Measurements from ENCODE around the gene GTPBP4. TPM values are rescaled to one million over a fixed set of nuclear protein-coding genes. Genes with fewer than 3 reads are reported as not detected.

Gene GTPBP4
- total and polyA plus RNA-seq, 2 experiments from 2014 or later, result 42.1 to 49.7 TPM

- Histone ChIP-seq H3K27me3 (no peaks in the 10 kb centered on the region), H3K36me3 (peaks cover 40% of the 10 kb centered on the region), H3K4me3 (no peak overlapping the region), H3K9me3 (ENCODE audit: low read depth) (no peaks in the 10 kb centered on the region), H3K4me1 (ENCODE audit: low read depth) (peaks cover 3% of the 10 kb centered on the region), H3K27ac (no peak overlapping the region)
- no peak for DNase-seq (ENCODE audit: low read depth in 1 of 2, low spot score in 1 of 2)
- no peak for TF ChIP-seq CTCF (IDR thresholded peaks at IDR 0.05; ENCODE audit: low read depth, low read length)
Measured at GRCh38 chr10:992871-993270, 4.6 kb downstream of the GTPBP4 start.

GRCh38 chr10:994836-995558 lies 6.8 kb downstream of the GTPBP4 start:
- Histone ChIP-seq H3K9me3 (ENCODE audit: low read depth) (no peaks in the 10 kb centered on the region), H3K4me3 (no peak overlapping the region), H3K27me3 (no peaks in the 10 kb centered on the region), H3K36me3 (peaks cover 55% of the 10 kb centered on the region), H3K27ac (no peak overlapping the region), H3K4me1 (ENCODE audit: low read depth) (no peaks in the 10 kb centered on the region)
- no peak for DNase-seq (ENCODE audit: low read depth in 1 of 2, low spot score in 1 of 2)
- TF ChIP-seq CTCF (IDR thresholded peaks at IDR 0.05; ENCODE audit: low read depth, low read length), result no peak

- Histone ChIP-seq H3K4me1 (ENCODE audit: low read depth) (no peaks in the 10 kb centered on the region), H3K27me3 (no peaks in the 10 kb centered on the region), H3K27ac (no peak overlapping the region), H3K36me3 (peaks cover 58% of the 10 kb centered on the region), H3K4me3 (no peak overlapping the region), H3K9me3 (ENCODE audit: low read depth) (no peaks in the 10 kb centered on the region)
- no peak for TF ChIP-seq CTCF (IDR thresholded peaks at IDR 0.05; ENCODE audit: low read depth, low read length)
- DNase-seq (ENCODE audit: low read depth in 1 of 2, low spot score in 1 of 2), result no peak
Measured at GRCh38 chr10:995559-995926, 7.3 kb downstream of the GTPBP4 start.

- DNase-seq (ENCODE audit: low read depth in 1 of 2, low spot score in 1 of 2), result no peak
- TF ChIP-seq CTCF (IDR thresholded peaks at IDR 0.05; ENCODE audit: low read depth, low read length), result no peak
- H3K4me3 ChIP-seq, result no peak overlapping the region
- H3K9me3 ChIP-seq (ENCODE audit: low read depth), result no peaks in the 10 kb centered on the region
- H3K27ac ChIP-seq, result no peak overlapping the region
- no peaks in the 10 kb centered on the region for H3K27me3 ChIP-seq
- no peaks in the 10 kb centered on the region for H3K4me1 ChIP-seq (ENCODE audit: low read depth)
- peaks cover 63% of the 10 kb centered on the region for H3K36me3 ChIP-seq
Measured at GRCh38 chr10:996031-996430, 7.8 kb downstream of the GTPBP4 start.

- TF ChIP-seq CTCF (IDR thresholded peaks at IDR 0.05; ENCODE audit: low read depth, low read length), result no peak
- H3K36me3 ChIP-seq, result peaks cover 71% of the 10 kb centered on the region
- no peaks in the 10 kb centered on the region for H3K27me3 ChIP-seq
- no peak overlapping the region for H3K4me3 ChIP-seq
- no peak for DNase-seq (ENCODE audit: low read depth in 1 of 2, low spot score in 1 of 2)
- H3K9me3 ChIP-seq (ENCODE audit: low read depth), result no peaks in the 10 kb centered on the region
- H3K27ac ChIP-seq, result no peak overlapping the region
- H3K4me1 ChIP-seq (ENCODE audit: low read depth), result no peaks in the 10 kb centered on the region
Measured at GRCh38 chr10:997266-998022, 9.2 kb downstream of the GTPBP4 start.

Data from cardiac muscle cell (in vitro differentiated cells and primary cell).